Measurements from ENCODE around the gene CLCN3.

The CLCN3 gene

GRCh38 chr4:169659716-169660670 is 39.6 kb downstream of the CLCN3 start:
- TF ChIP-seq, protein P1, sequence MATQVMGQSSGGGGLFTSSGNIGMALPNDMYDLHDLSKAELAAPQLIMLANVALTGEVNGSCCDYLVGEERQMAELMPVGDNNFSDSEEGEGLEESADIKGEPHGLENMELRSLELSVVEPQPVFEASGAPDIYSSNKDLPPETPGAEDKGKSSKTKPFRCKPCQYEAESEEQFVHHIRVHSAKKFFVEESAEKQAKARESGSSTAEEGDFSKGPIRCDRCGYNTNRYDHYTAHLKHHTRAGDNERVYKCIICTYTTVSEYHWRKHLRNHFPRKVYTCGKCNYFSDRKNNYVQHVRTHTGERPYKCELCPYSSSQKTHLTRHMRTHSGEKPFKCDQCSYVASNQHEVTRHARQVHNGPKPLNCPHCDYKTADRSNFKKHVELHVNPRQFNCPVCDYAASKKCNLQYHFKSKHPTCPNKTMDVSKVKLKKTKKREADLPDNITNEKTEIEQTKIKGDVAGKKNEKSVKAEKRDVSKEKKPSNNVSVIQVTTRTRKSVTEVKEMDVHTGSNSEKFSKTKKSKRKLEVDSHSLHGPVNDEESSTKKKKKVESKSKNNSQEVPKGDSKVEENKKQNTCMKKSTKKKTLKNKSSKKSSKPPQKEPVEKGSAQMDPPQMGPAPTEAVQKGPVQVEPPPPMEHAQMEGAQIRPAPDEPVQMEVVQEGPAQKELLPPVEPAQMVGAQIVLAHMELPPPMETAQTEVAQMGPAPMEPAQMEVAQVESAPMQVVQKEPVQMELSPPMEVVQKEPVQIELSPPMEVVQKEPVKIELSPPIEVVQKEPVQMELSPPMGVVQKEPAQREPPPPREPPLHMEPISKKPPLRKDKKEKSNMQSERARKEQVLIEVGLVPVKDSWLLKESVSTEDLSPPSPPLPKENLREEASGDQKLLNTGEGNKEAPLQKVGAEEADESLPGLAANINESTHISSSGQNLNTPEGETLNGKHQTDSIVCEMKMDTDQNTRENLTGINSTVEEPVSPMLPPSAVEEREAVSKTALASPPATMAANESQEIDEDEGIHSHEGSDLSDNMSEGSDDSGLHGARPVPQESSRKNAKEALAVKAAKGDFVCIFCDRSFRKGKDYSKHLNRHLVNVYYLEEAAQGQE (IDR thresholded peaks at IDR 0.05; ENCODE audit: insufficient read depth in 1 of 2, low read depth in 2 of 2, low read length in 2 of 2) = no peak
- 0 out of 2 replicates have a peak, but pooled peaks have one; percentile 36 for TF ChIP-seq POLR2AphosphoS5 (IDR thresholded peaks at IDR 0.05; ENCODE audit: low read depth, low read length)
- TF ChIP-seq FOXP2 (optimal IDR thresholded peaks at IDR 0.05; ENCODE audit: borderline replicate concordance, extremely low read depth, extremely low read length, insufficient read depth) = no peak
- peak; percentile 55; the same call in 1 of the 2 replicates for TF ChIP-seq TAF1 (IDR thresholded peaks at IDR 0.05; ENCODE audit: borderline replicate concordance, insufficient read depth, low read length)
- no peak for TF ChIP-seq SIN3A (IDR thresholded peaks at IDR 0.05; ENCODE audit: borderline replicate concordance, insufficient read depth, low read length)

DNA sequence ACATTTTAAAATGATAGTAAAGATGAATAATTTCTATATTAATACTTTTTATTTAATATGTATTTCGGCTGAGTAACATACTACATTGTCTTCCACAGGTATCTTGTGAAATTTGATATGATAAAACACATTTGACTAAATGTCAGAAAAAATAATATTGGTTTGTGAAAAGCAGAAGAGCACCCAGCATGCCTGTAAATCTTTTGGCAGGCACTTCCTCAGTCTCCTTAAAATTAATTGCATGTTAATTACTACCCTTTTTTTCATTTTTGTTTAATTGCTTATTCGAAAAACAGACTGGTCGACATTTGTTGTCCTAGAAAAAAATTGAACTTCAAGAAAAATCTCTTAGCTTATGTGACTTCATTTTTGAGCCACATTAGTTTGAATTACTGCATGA is 40.6 kb downstream of the CLCN3 start:
- TF ChIP-seq SIN3A (IDR thresholded peaks at IDR 0.05; ENCODE audit: borderline replicate concordance, insufficient read depth, low read length) = no peak
- TF ChIP-seq, protein P1 (IDR thresholded peaks at IDR 0.05; ENCODE audit: insufficient read depth in 1 of 2, low read depth in 2 of 2, low read length in 2 of 2) = no peak
- TF ChIP-seq POLR2AphosphoS5 (IDR thresholded peaks at IDR 0.05; ENCODE audit: low read depth, low read length) = no peak
- no peak for TF ChIP-seq FOXP2 (optimal IDR thresholded peaks at IDR 0.05; ENCODE audit: borderline replicate concordance, extremely low read depth, extremely low read length, insufficient read depth)
- no peak for TF ChIP-seq TAF1 (IDR thresholded peaks at IDR 0.05; ENCODE audit: borderline replicate concordance, insufficient read depth, low read length)

DNA sequence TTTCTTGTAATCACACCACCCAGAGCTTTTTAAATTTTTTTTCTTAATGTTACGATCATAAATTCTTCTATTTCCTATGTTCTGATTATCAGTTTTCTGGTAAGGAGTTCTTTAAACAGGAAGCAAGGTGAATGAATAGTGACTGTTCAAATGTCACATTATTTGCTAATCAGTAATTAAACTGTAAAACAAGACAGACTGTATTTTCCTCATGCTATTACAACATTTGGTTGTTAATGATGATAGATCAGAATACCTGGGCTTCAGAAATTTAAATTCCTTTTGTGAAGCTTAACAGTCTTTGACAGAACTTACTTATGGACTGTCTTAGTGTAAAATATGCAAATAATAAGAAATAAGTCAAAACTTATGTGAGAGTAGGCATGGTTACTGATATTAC is 41.4 kb downstream of the CLCN3 start:
- TF ChIP-seq POLR2AphosphoS5 (IDR thresholded peaks at IDR 0.05; ENCODE audit: low read depth, low read length) = no peak
- TF ChIP-seq, protein P1 (IDR thresholded peaks at IDR 0.05; ENCODE audit: insufficient read depth in 1 of 2, low read depth in 2 of 2, low read length in 2 of 2) = no peak
- TF ChIP-seq TAF1 (IDR thresholded peaks at IDR 0.05; ENCODE audit: borderline replicate concordance, insufficient read depth, low read length) = no peak
- no peak for TF ChIP-seq FOXP2 (optimal IDR thresholded peaks at IDR 0.05; ENCODE audit: borderline replicate concordance, extremely low read depth, extremely low read length, insufficient read depth)
- TF ChIP-seq SIN3A (IDR thresholded peaks at IDR 0.05; ENCODE audit: borderline replicate concordance, insufficient read depth, low read length) = no peak

- TF ChIP-seq POLR2AphosphoS5 (IDR thresholded peaks at IDR 0.05; ENCODE audit: low read depth, low read length) = no peak
- TF ChIP-seq SIN3A (IDR thresholded peaks at IDR 0.05; ENCODE audit: borderline replicate concordance, insufficient read depth, low read length) = no peak
- TF ChIP-seq FOXP2 (optimal IDR thresholded peaks at IDR 0.05; ENCODE audit: borderline replicate concordance, extremely low read depth, extremely low read length, insufficient read depth) = no peak
- no peak for TF ChIP-seq TAF1 (IDR thresholded peaks at IDR 0.05; ENCODE audit: borderline replicate concordance, insufficient read depth, low read length)
These were observed 41.8 kb downstream of the CLCN3 start for GRCh38 chr4:169662206-169662605.

DNA sequence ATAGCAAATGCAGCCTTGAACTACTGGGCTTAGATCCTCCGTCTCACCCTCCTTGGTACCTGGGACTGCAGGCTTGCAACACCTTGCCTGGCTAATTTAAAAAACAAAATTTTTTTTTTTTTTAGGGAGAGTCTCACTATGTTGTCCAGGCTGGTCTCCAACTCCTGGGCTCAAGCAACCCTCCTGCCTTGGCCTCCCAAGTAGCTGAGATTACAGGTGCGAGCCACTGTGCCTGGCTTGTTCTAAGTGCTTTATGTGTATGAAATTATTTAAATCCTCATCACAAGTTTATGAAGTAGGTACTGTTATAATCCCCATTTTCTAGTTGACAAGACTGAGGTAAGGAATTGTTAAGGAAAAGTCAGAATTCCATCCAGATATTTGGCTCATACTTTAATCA is 43.0 kb downstream of the CLCN3 start:
- TF ChIP-seq TAF1 (IDR thresholded peaks at IDR 0.05; ENCODE audit: borderline replicate concordance, insufficient read depth, low read length) = no peak
- TF ChIP-seq POLR2AphosphoS5 (IDR thresholded peaks at IDR 0.05; ENCODE audit: low read depth, low read length) = no peak
- no peak for TF ChIP-seq FOXP2 (optimal IDR thresholded peaks at IDR 0.05; ENCODE audit: borderline replicate concordance, extremely low read depth, extremely low read length, insufficient read depth)
- TF ChIP-seq, protein P1 (IDR thresholded peaks at IDR 0.05; ENCODE audit: insufficient read depth in 1 of 2, low read depth in 2 of 2, low read length in 2 of 2) = no peak
- TF ChIP-seq SIN3A (IDR thresholded peaks at IDR 0.05; ENCODE audit: borderline replicate concordance, insufficient read depth, low read length) = no peak
